GM18508 (cell line): Measurements from ENCODE around the gene ALG10B.

Experiments
- ATAC-seq: cut with Tn5 transposase; IDR thresholded peaks from one replicate; pipeline ENCODE4 v1.9.1; 2021; ENCODE audit warnings: moderate number of reproducible peaks; ENCODE audit not compliant: insufficient read depth, unreplicated experiment

Gene ALG10B

GRCh38 chr12:38373784-38374183, 57.2 kb downstream of the ALG10B start:
- no peak for ATAC-seq

- no peak for ATAC-seq
Measured at GRCh38 chr12:38374751-38375150, 58.2 kb downstream of the ALG10B start.
